GM21390 (cell line): ENCODE data around the gene TUBA3C.

Experiments
- ATAC-seq: cut with Tn5 transposase; IDR thresholded peaks from one replicate; pipeline ENCODE4 v1.9.1; 2021; ENCODE audit not compliant: unreplicated experiment

Gene TUBA3C

GRCh38 chr13:19169496-19169895 is 12.1 kb downstream of the TUBA3C start:
- no peak for ATAC-seq

- ATAC-seq, result no peak
Measured at GRCh38 chr13:19161308-19161707, 20.3 kb downstream of the TUBA3C start.

GRCh38 chr13:19159761-19160420 is 21.7 kb downstream of the TUBA3C start:
- no peak for ATAC-seq

GRCh38 chr13:19159181-19159580 is 22.4 kb downstream of the TUBA3C start:
- no peak for ATAC-seq

GRCh38 chr13:19158526-19159174 is 23.0 kb downstream of the TUBA3C start:
- ATAC-seq, result no peak

GRCh38 chr13:19158006-19158405 is 23.6 kb downstream of the TUBA3C start:
- no peak for ATAC-seq

- no peak for ATAC-seq
Measured at GRCh38 chr13:19157461-19157860, 24.2 kb downstream of the TUBA3C start.

GRCh38 chr13:19156013-19156825 is 25.4 kb downstream of the TUBA3C start:
- ATAC-seq, result no peak

- no peak for ATAC-seq
Measured at GRCh38 chr13:19155321-19155861, 26.2 kb downstream of the TUBA3C start.

GRCh38 chr13:19154843-19155242 is 26.8 kb downstream of the TUBA3C start:
- ATAC-seq, result no peak

- no peak for ATAC-seq
Measured at GRCh38 chr13:19153782-19154450, 27.7 kb downstream of the TUBA3C start.

- no peak for ATAC-seq
Measured at GRCh38 chr13:19152403-19152802, 29.2 kb downstream of the TUBA3C start.

GRCh38 chr13:19151581-19152263 is 29.9 kb downstream of the TUBA3C start:
- ATAC-seq, result no peak

GRCh38 chr13:19150712-19151228 is 30.9 kb downstream of the TUBA3C start:
- no peak for ATAC-seq

- no peak for ATAC-seq
Measured at GRCh38 chr13:19150226-19150625, 31.4 kb downstream of the TUBA3C start.

- no peak for ATAC-seq
Measured at GRCh38 chr13:19148561-19148960, 33.1 kb downstream of the TUBA3C start.
